ENCODE measurements around the gene DTNBP1. TPM values are rescaled to one million over a fixed set of nuclear protein-coding genes. Genes with fewer than 3 reads are reported as not detected.

DTNBP1 gene
- polyA plus RNA-seq, 2 of the 4 experiments (the other 2 are of a cell fraction) = 8.4 to 8.7 TPM

DNA sequence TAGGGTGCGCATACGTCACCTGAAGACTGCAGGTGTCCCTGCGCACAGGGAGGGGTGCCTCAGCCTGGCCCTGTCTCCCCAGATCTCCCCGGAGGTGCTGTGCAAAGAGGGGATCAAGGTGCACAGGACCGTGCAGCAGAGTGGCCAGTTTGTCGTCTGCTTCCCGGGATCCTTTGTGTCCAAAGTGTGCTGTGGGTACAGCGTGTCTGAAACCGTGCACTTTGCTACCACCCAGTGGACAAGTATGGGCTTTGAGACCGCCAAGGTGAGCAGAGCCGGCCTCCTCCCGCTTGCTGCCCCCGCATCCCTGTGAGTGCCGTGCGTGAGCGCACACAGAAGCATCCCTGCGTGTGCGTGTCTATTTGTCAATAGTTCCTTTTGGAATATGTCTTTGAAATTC is 150.7 kb downstream of the DTNBP1 start:
- WGBS (ENCODE audit: missing lambda C conversion rate) = 84% methylated on average over 14 of the region's 18 CpGs
- DNase-seq (ENCODE audit: low read depth in 1 of 2, low spot score in 1 of 2) (peak in 1 of 2 experiments; percentile 6), FAIRE-seq (no peak), ATAC-seq (peak in 1 of 2 experiments; percentile 67; a peak in 3 of 6 replicates)
- Histone ChIP-seq H3K4me1 (no peaks in the 10 kb centered on the region), H3K9me3 (no peaks in the 10 kb centered on the region), H3K4me2 (no peak overlapping the region), H3K27ac (no peak overlapping the region), H3K4me3 (no peak overlapping the region)
- POLR2A ChIA-PET = no interaction called here
- CTCF ChIA-PET = interaction anchor here (0.9 to 2.3 kb wide), 4 partner anchors 10 to 103 kb away, joined by 3 to 5 read pairs (median 4); no protein-coding TSS in a partner anchor
- TF ChIP-seq, protein P1, sequence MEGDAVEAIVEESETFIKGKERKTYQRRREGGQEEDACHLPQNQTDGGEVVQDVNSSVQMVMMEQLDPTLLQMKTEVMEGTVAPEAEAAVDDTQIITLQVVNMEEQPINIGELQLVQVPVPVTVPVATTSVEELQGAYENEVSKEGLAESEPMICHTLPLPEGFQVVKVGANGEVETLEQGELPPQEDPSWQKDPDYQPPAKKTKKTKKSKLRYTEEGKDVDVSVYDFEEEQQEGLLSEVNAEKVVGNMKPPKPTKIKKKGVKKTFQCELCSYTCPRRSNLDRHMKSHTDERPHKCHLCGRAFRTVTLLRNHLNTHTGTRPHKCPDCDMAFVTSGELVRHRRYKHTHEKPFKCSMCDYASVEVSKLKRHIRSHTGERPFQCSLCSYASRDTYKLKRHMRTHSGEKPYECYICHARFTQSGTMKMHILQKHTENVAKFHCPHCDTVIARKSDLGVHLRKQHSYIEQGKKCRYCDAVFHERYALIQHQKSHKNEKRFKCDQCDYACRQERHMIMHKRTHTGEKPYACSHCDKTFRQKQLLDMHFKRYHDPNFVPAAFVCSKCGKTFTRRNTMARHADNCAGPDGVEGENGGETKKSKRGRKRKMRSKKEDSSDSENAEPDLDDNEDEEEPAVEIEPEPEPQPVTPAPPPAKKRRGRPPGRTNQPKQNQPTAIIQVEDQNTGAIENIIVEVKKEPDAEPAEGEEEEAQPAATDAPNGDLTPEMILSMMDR (IDR thresholded peaks at IDR 0.05) = 0 out of 3 replicates have a peak, but pooled peaks have one; percentile 14
- TF ChIP-seq, protein P2, sequence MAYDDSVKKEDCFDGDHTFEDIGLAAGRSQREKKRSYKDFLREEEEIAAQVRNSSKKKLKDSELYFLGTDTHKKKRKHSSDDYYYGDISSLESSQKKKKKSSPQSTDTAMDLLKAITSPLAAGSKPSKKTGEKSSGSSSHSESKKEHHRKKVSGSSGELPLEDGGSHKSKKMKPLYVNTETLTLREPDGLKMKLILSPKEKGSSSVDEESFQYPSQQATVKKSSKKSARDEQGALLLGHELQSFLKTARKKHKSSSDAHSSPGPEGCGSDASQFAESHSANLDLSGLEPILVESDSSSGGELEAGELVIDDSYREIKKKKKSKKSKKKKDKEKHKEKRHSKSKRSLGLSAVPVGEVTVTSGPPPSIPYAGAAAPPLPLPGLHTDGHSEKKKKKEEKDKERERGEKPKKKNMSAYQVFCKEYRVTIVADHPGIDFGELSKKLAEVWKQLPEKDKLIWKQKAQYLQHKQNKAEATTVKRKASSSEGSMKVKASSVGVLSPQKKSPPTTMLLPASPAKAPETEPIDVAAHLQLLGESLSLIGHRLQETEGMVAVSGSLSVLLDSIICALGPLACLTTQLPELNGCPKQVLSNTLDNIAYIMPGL (CRISPR knock-in tag; IDR thresholded peaks at IDR 0.05; ENCODE audit: borderline replicate concordance) = no peak
- TF ChIP-seq RAD21 (conservative IDR thresholded peaks at IDR 0.05 in 1 of 2, IDR thresholded peaks at IDR 0.05 in 1 of 2) = peak in 1 of 2 experiments; percentile 29; a peak in 1 of 5 replicates

DNA sequence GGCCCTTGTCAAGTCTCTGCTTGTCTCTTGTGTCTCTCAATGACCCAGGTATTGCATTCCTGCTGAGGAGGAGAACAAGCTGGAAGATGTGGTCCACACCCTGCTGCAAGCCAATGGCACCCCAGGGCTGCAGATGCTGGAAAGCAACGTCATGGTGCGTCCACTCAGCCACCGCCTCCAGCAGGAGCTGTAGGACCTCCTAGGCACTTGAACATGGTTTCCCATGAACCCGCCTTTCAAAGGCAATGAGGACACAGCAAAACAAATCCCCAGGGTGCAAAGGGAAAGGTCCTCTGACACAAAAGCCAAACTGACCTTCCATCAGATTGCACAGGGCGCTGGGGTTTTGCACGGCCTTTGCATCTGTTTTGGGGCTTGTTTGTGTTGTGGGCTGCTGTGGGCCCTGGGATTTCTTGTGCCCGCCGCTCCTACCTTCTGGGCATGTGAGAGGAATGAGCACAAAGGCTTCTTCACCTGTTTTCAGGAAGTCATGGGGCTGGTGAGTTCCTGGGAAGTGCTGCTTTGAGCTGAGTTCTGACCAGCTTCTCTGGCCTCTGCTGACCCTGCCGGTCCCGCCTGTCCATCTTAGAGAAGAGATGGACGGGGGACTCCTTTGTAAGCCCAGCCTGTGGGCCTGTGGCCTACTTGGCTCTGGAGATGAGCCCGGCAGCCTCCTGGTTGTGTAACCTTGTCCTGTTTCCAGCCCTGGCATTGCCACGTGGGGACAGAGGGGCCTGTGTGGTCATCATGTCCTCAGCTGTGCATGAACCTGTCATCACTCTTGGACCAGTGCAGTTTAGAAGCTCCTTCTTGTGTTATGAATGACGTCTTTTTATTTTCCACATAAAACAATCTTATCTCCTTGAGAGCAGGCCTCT is 151.3 kb downstream of the DTNBP1 start:
- Histone ChIP-seq H3K4me1 (no peaks in the 10 kb centered on the region), H3K4me3 (no peak overlapping the region), H3K9me3 (no peaks in the 10 kb centered on the region), H3K4me2 (no peak overlapping the region), H3K27ac (no peak overlapping the region)
- ATAC-seq (no peak), FAIRE-seq (no peak), DNase-seq (ENCODE audit: low read depth in 1 of 2, low spot score in 1 of 2) (no peak)
- TF ChIP-seq CBX2 (IDR thresholded peaks at IDR 0.05; ENCODE audit: borderline replicate concordance, low read depth) (no peak), BHLHE40 (IDR thresholded peaks at IDR 0.05; ENCODE audit: low read depth, low read length) (no peak)
- ChIA-PET POLR2A (no interaction called here), CTCF (interaction anchor here (0.9 to 2.3 kb wide), 4 partner anchors 9 to 103 kb away, joined by 3 to 5 read pairs (median 4); no protein-coding TSS in a partner anchor)
- WGBS (ENCODE audit: missing lambda C conversion rate) = 96% methylated on average over 8 of the region's 14 CpGs

DNA sequence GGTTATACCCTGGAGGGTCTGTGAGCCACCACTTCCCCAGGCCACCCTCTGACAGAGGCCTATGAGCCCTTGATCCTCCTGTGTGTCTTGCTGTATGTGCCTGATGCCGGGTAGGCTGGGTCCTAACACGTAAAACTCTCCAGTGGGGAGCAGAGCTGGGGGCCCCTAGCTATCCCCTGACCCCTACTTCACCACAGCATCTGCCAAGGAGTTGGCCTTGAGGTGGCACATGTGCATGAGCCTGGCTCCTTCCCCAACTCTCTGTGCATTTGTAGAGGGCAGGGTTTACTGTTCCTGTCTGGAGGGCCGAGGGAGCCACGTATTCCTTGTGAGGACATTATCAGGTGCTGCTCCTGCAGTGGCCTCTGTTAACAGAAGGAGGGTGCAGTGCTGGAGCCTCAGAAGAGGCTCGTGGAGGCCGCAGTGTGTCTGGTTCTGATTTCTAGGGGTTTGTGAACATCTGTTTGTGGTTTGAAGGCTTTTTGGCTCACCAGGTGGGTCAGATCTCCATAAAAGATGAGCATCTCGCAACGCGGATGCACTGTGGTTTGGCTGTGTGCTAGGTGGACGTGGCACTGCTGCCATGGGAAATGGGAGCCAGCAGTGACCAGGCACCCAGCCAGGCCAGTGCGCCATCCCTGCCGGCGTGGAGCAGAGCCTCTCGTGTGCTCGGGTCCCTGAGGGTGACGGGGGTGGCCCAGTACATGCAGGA is 152.1 kb downstream of the DTNBP1 start:
- WGBS (ENCODE audit: missing lambda C conversion rate) = 94% methylated on average over 8 of the region's 16 CpGs
- no peak for FAIRE-seq
- Histone ChIP-seq H3K4me2 (no peak overlapping the region), H3K4me3 (no peak overlapping the region), H3K4me1 (no peaks in the 10 kb centered on the region), H3K27ac (no peak overlapping the region), H3K9me3 (no peaks in the 10 kb centered on the region)
- ChIA-PET CTCF (interaction anchor here (0.9 to 1.0 kb wide), 2 partner anchors 14 to 104 kb away, joined by 3 to 4 read pairs; no protein-coding TSS in a partner anchor), POLR2A (no interaction called here)
- TF ChIP-seq MAFK (IDR thresholded peaks at IDR 0.05; ENCODE audit: partially characterized antibody) (no peak), TP53 (CRISPR knock-in tag; IDR thresholded peaks at IDR 0.05) (no peak), NFE2L2 (conservative IDR thresholded peaks at IDR 0.05; ENCODE audit: low read length) (no peak), MYC (IDR thresholded peaks at IDR 0.05; ENCODE audit: borderline replicate concordance, low read length) (no peak), CEBPB (IDR thresholded peaks at IDR 0.05) (no peak), MAZ (IDR thresholded peaks at IDR 0.05; ENCODE audit: borderline replicate concordance, low read depth, low read length) (no peak), NPAS2 (CRISPR knock-in tag; IDR thresholded peaks at IDR 0.05; ENCODE audit: borderline replicate concordance) (no peak), RFX5 (IDR thresholded peaks at IDR 0.05) (no peak)
- TF ChIP-seq, protein P3, sequence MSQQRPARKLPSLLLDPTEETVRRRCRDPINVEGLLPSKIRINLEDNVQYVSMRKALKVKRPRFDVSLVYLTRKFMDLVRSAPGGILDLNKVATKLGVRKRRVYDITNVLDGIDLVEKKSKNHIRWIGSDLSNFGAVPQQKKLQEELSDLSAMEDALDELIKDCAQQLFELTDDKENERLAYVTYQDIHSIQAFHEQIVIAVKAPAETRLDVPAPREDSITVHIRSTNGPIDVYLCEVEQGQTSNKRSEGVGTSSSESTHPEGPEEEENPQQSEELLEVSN (IDR thresholded peaks at IDR 0.05; ENCODE audit: borderline replicate concordance, low read depth) = no peak
- no peak for DNase-seq (ENCODE audit: low read depth in 1 of 2, low spot score in 1 of 2)
- no peak for ATAC-seq
